Panc1 (cell line): ENCODE data around the gene MAP2K4. TPM values are rescaled to one million over a fixed set of nuclear protein-coding genes. Genes with fewer than 3 reads are reported as not detected.

ENCODE experiments used
- ATAC-seq: fragments of 200-7000 bp; cut with Tn5 transposase; 2 replicates; pipeline ENCODE4 v1.9.1; 2020; ENCODE audit warnings: mild to moderate bottlenecking, moderate library complexity
- BruUV-seq: library from RNA; stranded (reverse); fragments of 400-500 nt; replicated peaks from 2 replicates; lab custom pipeline; 2021; lab: Mats Ljungman, UMichigan
- CTCF ChIA-PET: fragments of 300-600 bp; sonication (Branson Sonifier 250); formaldehyde crosslinking; loops from one replicate; lab custom pipeline; 2022; ENCODE audit warnings: antibody characterized with exemption; lab: Charles Lee
- POLR2A ChIA-PET: fragments of 300-600 bp; sonication (Branson Sonifier 250); formaldehyde crosslinking; loops from one replicate; lab custom pipeline; 2022; ENCODE audit warnings: antibody characterized with exemption; lab: Charles Lee
- DNase-seq: peaks from one replicate; pipeline ENCODE4 v3.0.0-alpha.2; 2010; ENCODE audit warnings: low read depth, low spot score
- H3K27ac ChIP-seq: 2 replicates; pipeline ENCODE4 v1.5.1; 2011; ENCODE audit warnings: mild to moderate bottlenecking, low read length, inconsistent platforms
- H3K27me3 ChIP-seq: fragments of 200-500 bp; sonication (Bioruptor generic); 2 replicates; pipeline ENCODE4 v1.6.0; 2014; ENCODE audit warnings: low read length, inconsistent platforms; ENCODE audit not compliant: control insufficient read depth, insufficient read depth
- H3K36me3 ChIP-seq: fragments of 200-500 bp; sonication (Bioruptor generic); 2 replicates; pipeline ENCODE4 v1.5.1; 2014; ENCODE audit warnings: inconsistent platforms, mild to moderate bottlenecking, low read length, moderate library complexity; ENCODE audit not compliant: control insufficient read depth, insufficient read depth
- H3K4me1 ChIP-seq: 2 replicates; pipeline ENCODE4 v1.5.1; 2011; ENCODE audit warnings: inconsistent platforms, mild to moderate bottlenecking, low read length, moderate library complexity; ENCODE audit not compliant: control insufficient read depth, insufficient read depth
- H3K4me3 ChIP-seq, 2 experiments: 2 replicates each; pipeline ENCODE4 v1.5.1; 2011 to 2012; ENCODE audit warnings: low read depth in 2 of 2, low read length in 2 of 2, mild to moderate bottlenecking in 2 of 2, inconsistent platforms in 1 of 2, moderate library complexity in 1 of 2
- H3K9me3 ChIP-seq: fragments of 200-500 bp; sonication (Bioruptor generic); 2 replicates; pipeline ENCODE4 v1.5.1; 2014; ENCODE audit warnings: low read depth, mild to moderate bottlenecking, inconsistent platforms, low read length, moderate library complexity; ENCODE audit not compliant: control insufficient read depth, insufficient read depth
- POLR2AphosphoS5 ChIP-seq: IDR thresholded peaks from 2 replicates; pipeline ENCODE4 v1.6.1; 2012; ENCODE audit warnings: mild to moderate bottlenecking, low read depth, low read length, moderate library complexity
- SIN3A ChIP-seq: IDR thresholded peaks from 2 replicates; pipeline ENCODE4 v1.6.1; 2012; ENCODE audit warnings: low read depth, mild to moderate bottlenecking, low read length, moderate library complexity, borderline replicate concordance; ENCODE audit not compliant: insufficient read depth
- TCF7L2 ChIP-seq: IDR thresholded peaks from 2 replicates; pipeline ENCODE4 v1.6.1; 2011; ENCODE audit warnings: mild to moderate bottlenecking, low read depth, low read length, inconsistent platforms
- in situ Hi-C: cut with HindIII; loops from 2 replicates; pipeline ENCODE4 v1.10.0; 2016; ENCODE audit warnings: low sequenced_read_pairs, low pct_unique_long_range_greater_than_20kb
- intact Hi-C: fragments of 100-400 bp; cut with micrococcal nuclease; formaldehyde crosslinking; loops from one replicate; pipeline ENCODE4 v1.10.0; 2022; ENCODE audit not compliant: unreplicated experiment
- total RNA-seq: library from RNA; stranded (reverse); gene quantifications from one replicate; pipeline ENCODE4 v1.2.1, GENCODE V29; 2021; ENCODE audit not compliant: unreplicated experiment
- TF ChIP-seq, protein P1 (sequence below): fragments of 450-650 bp; IDR thresholded peaks from 2 replicates; pipeline ENCODE4 v1.5.1; 2017; ENCODE audit warnings: mild to moderate bottlenecking
- TF ChIP-seq, protein P2 (sequence below), 2 experiments: IDR thresholded peaks; 2 replicates each; pipeline ENCODE4 v1.6.1; 2011 to 2012; ENCODE audit warnings: low read depth in 2 of 2, control low read depth in 1 of 2, low read length in 1 of 2, mild to moderate bottlenecking in 1 of 2, moderate library complexity in 1 of 2; ENCODE audit not compliant: insufficient read depth in 1 of 2

MAP2K4 gene
- total RNA-seq, 1 experiment from 2014 or later = 16.8 TPM

DNA sequence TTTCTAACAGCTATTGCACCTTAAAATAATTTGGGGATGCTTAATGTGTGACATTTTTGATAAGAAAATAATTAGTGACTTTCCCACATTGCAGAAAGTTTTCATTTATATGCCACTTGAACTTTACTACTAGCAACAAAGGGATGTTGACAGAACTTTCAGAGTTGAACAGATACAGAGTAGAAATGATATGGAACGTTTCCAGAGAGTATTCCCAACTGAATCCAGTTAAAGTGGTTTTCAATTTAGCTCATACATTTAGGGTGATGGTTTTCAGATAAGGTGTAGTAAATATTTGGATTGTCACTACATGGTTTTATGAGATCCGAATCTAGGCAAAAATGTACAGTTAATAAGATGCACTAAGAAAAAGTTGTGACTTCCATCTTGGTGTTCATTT is 17.3 kb downstream of the MAP2K4 start:
- Histone ChIP-seq H3K27ac (no peak overlapping the region), H3K4me3 (no peak overlapping the region), H3K27me3 (no peaks in the 10 kb centered on the region), H3K9me3 (no peaks in the 10 kb centered on the region), H3K4me1 (no peaks in the 10 kb centered on the region), H3K36me3 (no peaks in the 10 kb centered on the region)
- POLR2A ChIA-PET = no interaction called here
- CTCF ChIA-PET = no interaction called here
- DNase-seq (no peak), ATAC-seq (no peak)
- in situ Hi-C loops = no loop called here
- no TSS peak for BruUV-seq
- intact Hi-C loops = no loop called here
- TF ChIP-seq, protein P1, sequence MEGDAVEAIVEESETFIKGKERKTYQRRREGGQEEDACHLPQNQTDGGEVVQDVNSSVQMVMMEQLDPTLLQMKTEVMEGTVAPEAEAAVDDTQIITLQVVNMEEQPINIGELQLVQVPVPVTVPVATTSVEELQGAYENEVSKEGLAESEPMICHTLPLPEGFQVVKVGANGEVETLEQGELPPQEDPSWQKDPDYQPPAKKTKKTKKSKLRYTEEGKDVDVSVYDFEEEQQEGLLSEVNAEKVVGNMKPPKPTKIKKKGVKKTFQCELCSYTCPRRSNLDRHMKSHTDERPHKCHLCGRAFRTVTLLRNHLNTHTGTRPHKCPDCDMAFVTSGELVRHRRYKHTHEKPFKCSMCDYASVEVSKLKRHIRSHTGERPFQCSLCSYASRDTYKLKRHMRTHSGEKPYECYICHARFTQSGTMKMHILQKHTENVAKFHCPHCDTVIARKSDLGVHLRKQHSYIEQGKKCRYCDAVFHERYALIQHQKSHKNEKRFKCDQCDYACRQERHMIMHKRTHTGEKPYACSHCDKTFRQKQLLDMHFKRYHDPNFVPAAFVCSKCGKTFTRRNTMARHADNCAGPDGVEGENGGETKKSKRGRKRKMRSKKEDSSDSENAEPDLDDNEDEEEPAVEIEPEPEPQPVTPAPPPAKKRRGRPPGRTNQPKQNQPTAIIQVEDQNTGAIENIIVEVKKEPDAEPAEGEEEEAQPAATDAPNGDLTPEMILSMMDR = no peak
- no peak for TF ChIP-seq POLR2AphosphoS5
- TF ChIP-seq TCF7L2 = no peak
- TF ChIP-seq, protein P2, sequence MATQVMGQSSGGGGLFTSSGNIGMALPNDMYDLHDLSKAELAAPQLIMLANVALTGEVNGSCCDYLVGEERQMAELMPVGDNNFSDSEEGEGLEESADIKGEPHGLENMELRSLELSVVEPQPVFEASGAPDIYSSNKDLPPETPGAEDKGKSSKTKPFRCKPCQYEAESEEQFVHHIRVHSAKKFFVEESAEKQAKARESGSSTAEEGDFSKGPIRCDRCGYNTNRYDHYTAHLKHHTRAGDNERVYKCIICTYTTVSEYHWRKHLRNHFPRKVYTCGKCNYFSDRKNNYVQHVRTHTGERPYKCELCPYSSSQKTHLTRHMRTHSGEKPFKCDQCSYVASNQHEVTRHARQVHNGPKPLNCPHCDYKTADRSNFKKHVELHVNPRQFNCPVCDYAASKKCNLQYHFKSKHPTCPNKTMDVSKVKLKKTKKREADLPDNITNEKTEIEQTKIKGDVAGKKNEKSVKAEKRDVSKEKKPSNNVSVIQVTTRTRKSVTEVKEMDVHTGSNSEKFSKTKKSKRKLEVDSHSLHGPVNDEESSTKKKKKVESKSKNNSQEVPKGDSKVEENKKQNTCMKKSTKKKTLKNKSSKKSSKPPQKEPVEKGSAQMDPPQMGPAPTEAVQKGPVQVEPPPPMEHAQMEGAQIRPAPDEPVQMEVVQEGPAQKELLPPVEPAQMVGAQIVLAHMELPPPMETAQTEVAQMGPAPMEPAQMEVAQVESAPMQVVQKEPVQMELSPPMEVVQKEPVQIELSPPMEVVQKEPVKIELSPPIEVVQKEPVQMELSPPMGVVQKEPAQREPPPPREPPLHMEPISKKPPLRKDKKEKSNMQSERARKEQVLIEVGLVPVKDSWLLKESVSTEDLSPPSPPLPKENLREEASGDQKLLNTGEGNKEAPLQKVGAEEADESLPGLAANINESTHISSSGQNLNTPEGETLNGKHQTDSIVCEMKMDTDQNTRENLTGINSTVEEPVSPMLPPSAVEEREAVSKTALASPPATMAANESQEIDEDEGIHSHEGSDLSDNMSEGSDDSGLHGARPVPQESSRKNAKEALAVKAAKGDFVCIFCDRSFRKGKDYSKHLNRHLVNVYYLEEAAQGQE (IDR thresholded peaks at IDR 0.05; ENCODE audit: insufficient read depth in 1 of 2, low read depth in 2 of 2, low read length in 1 of 2) = no peak
- no peak for TF ChIP-seq SIN3A

DNA sequence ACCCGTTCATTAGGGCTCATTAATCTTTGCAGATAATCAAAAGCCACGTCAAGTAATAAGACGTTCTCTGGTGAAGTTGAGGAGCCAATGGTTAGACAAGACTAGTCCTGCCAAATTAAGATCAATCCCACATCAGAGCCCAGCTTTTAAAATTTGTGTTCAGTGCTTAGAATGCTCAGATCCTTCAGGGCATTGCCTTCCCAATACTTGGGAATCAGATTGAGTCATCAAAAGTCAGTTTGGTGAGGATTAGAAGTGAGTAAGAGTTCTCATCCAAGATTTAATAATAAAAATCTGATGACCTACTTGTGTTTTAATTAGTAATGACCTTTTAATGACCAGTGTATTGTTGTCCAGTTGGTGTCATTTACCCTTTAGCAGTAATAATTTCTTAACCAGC is 19.8 kb downstream of the MAP2K4 start:
- DNase-seq = no peak
- TF ChIP-seq POLR2AphosphoS5 (no peak), SIN3A (no peak), TCF7L2 (no peak)
- TF ChIP-seq, protein P1 = no peak
- TF ChIP-seq, protein P2 (IDR thresholded peaks at IDR 0.05; ENCODE audit: insufficient read depth in 1 of 2, low read depth in 2 of 2, low read length in 1 of 2) = no peak
- ATAC-seq = no peak
- in situ Hi-C loops (no loop called here), intact Hi-C loops (no loop called here)
- H3K9me3 ChIP-seq = no peaks in the 10 kb centered on the region
- H3K4me1 ChIP-seq = no peaks in the 10 kb centered on the region
- no peaks in the 10 kb centered on the region for H3K27me3 ChIP-seq
- BruUV-seq = no TSS peak
- no peak overlapping the region for H3K27ac ChIP-seq
- CTCF ChIA-PET = no interaction called here
- no peak overlapping the region for H3K4me3 ChIP-seq
- no peaks in the 10 kb centered on the region for H3K36me3 ChIP-seq
- POLR2A ChIA-PET = no interaction called here
